HepG2 (cell line): ENCODE results near the gene HOXC12. TPM values are rescaled to one million over a fixed set of nuclear protein-coding genes. Genes with fewer than 3 reads are reported as not detected.
A peak's percentile ranks its signal among the peaks of the same experiment; 100 is the strongest.

Experiments
- ATAC-seq: fragments of 200-7000 bp; cut with Tn5 transposase; 3 replicates; pipeline ENCODE4 v1.9.1; 2020; ENCODE audit warnings: mild to moderate bottlenecking, moderate library complexity
- BruUV-seq: library from RNA; stranded (reverse); fragments of 400-500 nt; replicated peaks from 2 replicates; lab custom pipeline; 2021; lab: Mats Ljungman, UMichigan
- CTCF ChIA-PET: fragments of 300-600 bp; formaldehyde crosslinking; extraction: SDS; loops from one replicate; lab custom pipeline; 2021; ENCODE audit warnings: low total read pairs, inconsistent platforms, low intra/inter-chr PET ratio; lab: Yijun Ruan, JAX
- POLR2A ChIA-PET: fragments of 350-600 bp; sonication (Branson Sonifier 250); formaldehyde crosslinking; loops from one replicate; lab custom pipeline; 2020; ENCODE audit warnings: antibody characterized with exemption, inconsistent platforms; lab: Yijun Ruan, JAX
- DNase-seq: peaks from one replicate; pipeline ENCODE4 v3.0.0-alpha.2; 2015; ENCODE audit warnings: low spot score
- FAIRE-seq: peaks from 3 replicates; lab custom pipeline; 2011; peaks lifted over from hg19 to GRCh38; lab: Jason Lieb, UNC
- H2AFZ ChIP-seq: one replicate; pipeline ENCODE4 v1.6.1; 2011; ENCODE audit warnings: low read length, inconsistent platforms
- H3K27ac ChIP-seq: fragments of 300-600 bp; 3 replicates; pipeline ENCODE4 v1.8.0; 2011; ENCODE audit warnings: mixed run types, mild to moderate bottlenecking, mixed read lengths, low read length, inconsistent platforms; ENCODE audit not compliant: insufficient read depth; ENCODE audit errors: extremely low read length
- H3K27me3 ChIP-seq, 2 experiments: fragments of 200-600 bp in 1 of 2; 2 replicates in 1 of 2; 3 replicates in 1 of 2; pipeline versions ENCODE4 v1.6.0 to v1.8.0; 2011; ENCODE audit warnings: low read length in 2 of 2, mild to moderate bottlenecking in 2 of 2, moderate library complexity in 2 of 2, inconsistent platforms in 1 of 2; ENCODE audit not compliant: insufficient read depth in 2 of 2, control insufficient read depth in 1 of 2
- H3K36me3 ChIP-seq, 2 experiments: fragments of 200-600 bp in 1 of 2; replicated peaks in 1 of 2; 2 replicates in 1 of 2; 3 replicates in 1 of 2; pipeline versions ENCODE4 v1.5.1 to v1.8.0; 2011; ENCODE audit warnings: low read length in 2 of 2, inconsistent platforms in 1 of 2; ENCODE audit not compliant: insufficient read depth in 2 of 2, control insufficient read depth in 1 of 2
- H3K4me1 ChIP-seq: 2 replicates; pipeline ENCODE4 v1.5.1; 2012; ENCODE audit warnings: low read length, inconsistent platforms; ENCODE audit not compliant: insufficient read depth
- H3K4me2 ChIP-seq: 2 replicates; pipeline ENCODE4 v1.6.0; 2011; ENCODE audit warnings: low read depth, low read length, inconsistent platforms
- H3K4me3 ChIP-seq, 3 experiments: fragments of 200-600 bp in 1 of 3; sonication (generic), shearing (Covaris generic) in 1 of 3; replicated peaks in 1 of 3; 2 replicates each; pipeline ENCODE4 v1.5.1; 2011 to 2016; ENCODE audit warnings: low read length in 3 of 3, inconsistent platforms in 2 of 3, low read depth in 2 of 3, mild to moderate bottlenecking in 2 of 3, control low read depth in 1 of 3, mixed read lengths in 1 of 3; ENCODE audit not compliant: insufficient read depth in 1 of 3
- H3K79me2 ChIP-seq: one replicate; pipeline ENCODE4 v1.6.1; 2011; ENCODE audit warnings: low read length, inconsistent platforms; ENCODE audit not compliant: insufficient read depth
- H3K9ac ChIP-seq: 2 replicates; pipeline ENCODE4 v1.6.0; 2011; ENCODE audit warnings: mild to moderate bottlenecking, low read depth, low read length, inconsistent platforms; ENCODE audit not compliant: insufficient read depth
- H3K9me3 ChIP-seq: 2 replicates; pipeline ENCODE4 v1.5.1; 2012; ENCODE audit warnings: mild to moderate bottlenecking, low read length
- H4K20me1 ChIP-seq: 2 replicates; pipeline ENCODE4 v1.6.0; 2011; ENCODE audit warnings: inconsistent platforms, mild to moderate bottlenecking, low read length, moderate library complexity; ENCODE audit not compliant: insufficient read depth
- ARNTL ChIP-seq: sonication (generic); formaldehyde crosslinking; IDR thresholded peaks from 2 replicates; pipeline ENCODE4 v1.4.0; 2020; ENCODE audit warnings: mild to moderate bottlenecking, missing genetic modification reagents
- ATF2 ChIP-seq: sonication (generic); formaldehyde crosslinking; IDR thresholded peaks from 2 replicates; pipeline ENCODE4 v1.4.0; 2020; ENCODE audit warnings: missing genetic modification reagents
- FOXO1 ChIP-seq: sonication (generic); formaldehyde crosslinking; IDR thresholded peaks from 2 replicates; pipeline ENCODE4 v1.4.0; 2020; ENCODE audit warnings: missing genetic modification reagents
- PHF8 ChIP-seq: sonication (generic); formaldehyde crosslinking; IDR thresholded peaks from 2 replicates; pipeline ENCODE4 v1.5.0; 2020; ENCODE audit warnings: missing genetic modification reagents
- RNF2 ChIP-seq: fragments of 450-650 bp; conservative IDR thresholded peaks from 2 replicates; pipeline ENCODE4 v1.6.1; 2016; ENCODE audit warnings: low read depth
- SKI ChIP-seq: fragments of 450-650 bp; IDR thresholded peaks from one replicate; pipeline ENCODE4 v1.6.1; 2018; ENCODE audit warnings: mild to moderate bottlenecking; ENCODE audit not compliant: partially characterized antibody
- ZBED4 ChIP-seq: sonication (generic); formaldehyde crosslinking; IDR thresholded peaks from 2 replicates; pipeline ENCODE4 v1.4.0; 2020; ENCODE audit warnings: missing genetic modification reagents, borderline replicate concordance
- ZBTB46 ChIP-seq: sonication (generic); formaldehyde crosslinking; IDR thresholded peaks from 2 replicates; pipeline ENCODE4 v1.4.0; 2020; ENCODE audit warnings: mild to moderate bottlenecking, missing genetic modification reagents, borderline replicate concordance
- ZNF17 ChIP-seq: sonication (generic); formaldehyde crosslinking; IDR thresholded peaks from 2 replicates; pipeline ENCODE4 v1.5.0; 2020; ENCODE audit warnings: mild to moderate bottlenecking, missing genetic modification reagents
- WGBS: methylation state at CpG from one replicate; pipeline ENCODE4 v1.1.6; 2017; ENCODE audit warnings: low lambda C conversion rate; 5-methylcytosine and 5-hydroxymethylcytosine counted together
- in situ Hi-C: cut with HindIII; loops from 2 replicates; pipeline ENCODE4 v1.10.0; 2017; ENCODE audit warnings: low pct_unique_long_range_greater_than_20kb; ENCODE audit not compliant: extremely low pct_ligation_motif_present
- intact Hi-C: fragments of 100-400 bp; cut with micrococcal nuclease; formaldehyde crosslinking; loops from one replicate; pipeline ENCODE4 v1.10.0; 2022; ENCODE audit not compliant: unreplicated experiment
- polyA plus RNA-seq, 8 experiments: library from polyadenylated mRNA; depleted of rRNA in 3 of 8; stranded (reverse) in 7 of 8; unstranded in 1 of 8; fragments of >200 nt; fragmentation: Illumina TruSeq in 4 of 8; extraction: Trizol in 4 of 8; gene quantifications; 2 replicates each; pipeline versions ENCODE4 v1.2.1 to v1.2.3, GENCODE V29; 2011 to 2016; ENCODE audit warnings: low read depth in 4 of 8, missing spikeins in 1 of 8, mixed read lengths in 1 of 8; ENCODE audit not compliant: insufficient read depth in 1 of 8
- total RNA-seq, 5 experiments: library from RNA; depleted of rRNA; stranded (reverse); fragments of >200 nt; fragmentation: Illumina TruSeq; extraction: Trizol; gene quantifications; 2 replicates each; pipeline ENCODE4 v1.2.3, GENCODE V29; 2016; ENCODE audit warnings: low read depth in 1 of 5
- TF ChIP-seq, protein P1 (sequence below): sonication (generic); formaldehyde crosslinking; IDR thresholded peaks from 2 replicates; pipeline ENCODE4 v1.5.0; 2020; ENCODE audit warnings: mild to moderate bottlenecking, missing genetic modification reagents

The HOXC12 gene
- total and polyA plus RNA-seq, 2 of the 13 experiments (the other 11 are each of a cell fraction or from before 2014, with no cell fraction given): not detected

GRCh38 chr12:53994264-53995001 lies 39.7 kb downstream of the HOXC12 start:
- no peak overlapping the region for H3K27ac ChIP-seq
- peak; percentile 89 for ATAC-seq
- no peaks in the 10 kb centered on the region for H3K9me3 ChIP-seq
- POLR2A ChIA-PET: no interaction called here
- FAIRE-seq: no peak
- H3K27me3 ChIP-seq: peaks cover 10 to 61% of the 10 kb centered on the region in 2 experiments
- H3K79me2 ChIP-seq: no peaks in the 10 kb centered on the region
- H4K20me1 ChIP-seq: no peaks in the 10 kb centered on the region
- no peaks in the 10 kb centered on the region for H3K36me3 ChIP-seq
- CTCF ChIA-PET: no interaction called here
- BruUV-seq: no TSS peak
- H2AFZ ChIP-seq: no peak overlapping the region
- peak overlapping the region; percentile 63 for H3K4me2 ChIP-seq
- peak overlapping the region; percentile 23 to 48 (median 29); a peak in 3 of 6 replicates for H3K4me3 ChIP-seq
- H3K9ac ChIP-seq: no peak overlapping the region
- intact Hi-C loops (no loop called here), in situ Hi-C loops (loop anchor here (10.0 kb wide), 1 partner anchor 380 kb away; no protein-coding TSS in a partner anchor)
- peaks cover 29% of the 10 kb centered on the region for H3K4me1 ChIP-seq
- DNase-seq: peak; percentile 57
- WGBS: 53% methylated on average over 32 of the region's 60 CpGs
- TF ChIP-seq FOXO1 (no peak), ATF2 (CRISPR knock-in tag) (no peak), ZBED4 (CRISPR knock-in tag) (peak; percentile 82; the same call in 1 of the 2 replicates), ZNF17 (CRISPR knock-in tag) (no peak), RNF2 (peak; percentile 56; the same call in 1 of the 2 replicates), ARNTL (CRISPR knock-in tag) (no peak), SKI (peak; percentile 78), ZBTB46 (CRISPR knock-in tag) (no peak), PHF8 (CRISPR knock-in tag) (peak; percentile 34; the same call in 1 of the 2 replicates)
- TF ChIP-seq, protein P1, sequence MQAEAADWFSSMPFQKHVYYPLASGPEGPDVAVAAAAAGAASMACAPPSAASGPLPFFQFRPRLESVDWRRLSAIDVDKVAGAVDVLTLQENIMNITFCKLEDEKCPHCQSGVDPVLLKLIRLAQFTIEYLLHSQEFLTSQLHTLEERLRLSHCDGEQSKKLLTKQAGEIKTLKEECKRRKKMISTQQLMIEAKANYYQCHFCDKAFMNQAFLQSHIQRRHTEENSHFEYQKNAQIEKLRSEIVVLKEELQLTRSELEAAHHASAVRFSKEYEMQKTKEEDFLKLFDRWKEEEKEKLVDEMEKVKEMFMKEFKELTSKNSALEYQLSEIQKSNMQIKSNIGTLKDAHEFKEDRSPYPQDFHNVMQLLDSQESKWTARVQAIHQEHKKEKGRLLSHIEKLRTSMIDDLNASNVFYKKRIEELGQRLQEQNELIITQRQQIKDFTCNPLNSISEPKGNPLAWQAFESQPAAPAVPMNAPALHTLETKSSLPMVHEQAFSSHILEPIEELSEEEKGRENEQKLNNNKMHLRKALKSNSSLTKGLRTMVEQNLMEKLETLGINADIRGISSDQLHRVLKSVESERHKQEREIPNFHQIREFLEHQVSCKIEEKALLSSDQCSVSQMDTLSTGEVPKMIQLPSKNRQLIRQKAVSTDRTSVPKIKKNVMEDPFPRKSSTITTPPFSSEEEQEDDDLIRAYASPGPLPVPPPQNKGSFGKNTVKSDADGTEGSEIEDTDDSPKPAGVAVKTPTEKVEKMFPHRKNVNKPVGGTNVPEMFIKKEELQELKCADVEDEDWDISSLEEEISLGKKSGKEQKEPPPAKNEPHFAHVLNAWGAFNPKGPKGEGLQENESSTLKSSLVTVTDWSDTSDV (CRISPR knock-in tag): peak; percentile 23; the same call in 1 of the 2 replicates
